ENCODE results near the gene LY6G6C.

GRCh38 chr6:31715022-31715958 is 6.3 kb downstream of the LY6G6C start, which contains the start of gene LY6G6D:
- TF ChIP-seq, protein P1, sequence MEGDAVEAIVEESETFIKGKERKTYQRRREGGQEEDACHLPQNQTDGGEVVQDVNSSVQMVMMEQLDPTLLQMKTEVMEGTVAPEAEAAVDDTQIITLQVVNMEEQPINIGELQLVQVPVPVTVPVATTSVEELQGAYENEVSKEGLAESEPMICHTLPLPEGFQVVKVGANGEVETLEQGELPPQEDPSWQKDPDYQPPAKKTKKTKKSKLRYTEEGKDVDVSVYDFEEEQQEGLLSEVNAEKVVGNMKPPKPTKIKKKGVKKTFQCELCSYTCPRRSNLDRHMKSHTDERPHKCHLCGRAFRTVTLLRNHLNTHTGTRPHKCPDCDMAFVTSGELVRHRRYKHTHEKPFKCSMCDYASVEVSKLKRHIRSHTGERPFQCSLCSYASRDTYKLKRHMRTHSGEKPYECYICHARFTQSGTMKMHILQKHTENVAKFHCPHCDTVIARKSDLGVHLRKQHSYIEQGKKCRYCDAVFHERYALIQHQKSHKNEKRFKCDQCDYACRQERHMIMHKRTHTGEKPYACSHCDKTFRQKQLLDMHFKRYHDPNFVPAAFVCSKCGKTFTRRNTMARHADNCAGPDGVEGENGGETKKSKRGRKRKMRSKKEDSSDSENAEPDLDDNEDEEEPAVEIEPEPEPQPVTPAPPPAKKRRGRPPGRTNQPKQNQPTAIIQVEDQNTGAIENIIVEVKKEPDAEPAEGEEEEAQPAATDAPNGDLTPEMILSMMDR (IDR thresholded peaks at IDR 0.05) = no peak
- TF ChIP-seq POLR2A (IDR thresholded peaks at IDR 0.05) = no peak
